ENCODE results near the gene ELAPOR1. TPM values are rescaled to one million over a fixed set of nuclear protein-coding genes. Genes with fewer than 3 reads are reported as not detected.

The ELAPOR1 gene
- total RNA-seq, 6 donors from 2014 or later = 14.7 to 49.3 (median 24.4) TPM

GRCh38 chr1:109078317-109078716, 35.6 kb upstream of the ELAPOR1 start:
- ATAC-seq (ENCODE audit: low FRiP score in 2 of 2) = no peak
- TF ChIP-seq POLR2AphosphoS5 (IDR thresholded peaks at IDR 0.05) = no peak
- Histone ChIP-seq H3K9me3 (no peaks in the 10 kb centered on the region), H3K4me1 (peaks cover 11 to 20% (median 14%) of the 10 kb centered on the region in 4 donors), H3K27ac (no peak overlapping the region), H3K36me3 (peaks cover 0 to 6% (median 5%) of the 10 kb centered on the region in 4 donors), H3K4me3 (no peak overlapping the region), H3K27me3 (no peaks in the 10 kb centered on the region)
- no peak for DNase-seq
- WGBS, 2 donors = 75% methylated on average over 1 of the region's 1 CpG; no CpG with 5 or more reads in 1 of the 2 donors

- Histone ChIP-seq H3K9me3 (no peaks in the 10 kb centered on the region), H3K4me1 (peaks cover 11 to 20% (median 14%) of the 10 kb centered on the region in 4 donors), H3K36me3 (no peaks in the 10 kb centered on the region), H3K27me3 (no peaks in the 10 kb centered on the region), H3K4me3 (no peak overlapping the region), H3K27ac (peak overlapping the region in 2 of 4 donors; percentile 75 to 80)
- 97 to 98% methylated on average over 2 of the region's 2 CpGs for WGBS, 2 donors
- ATAC-seq (ENCODE audit: low FRiP score in 2 of 2) = no peak
- no peak for DNase-seq
- TF ChIP-seq EP300 (IDR thresholded peaks at IDR 0.05) (no peak), POLR2A (IDR thresholded peaks at IDR 0.05) (no peak), CTCF (IDR thresholded peaks at IDR 0.05) (no peak), POLR2AphosphoS5 (IDR thresholded peaks at IDR 0.05) (no peak)
These were observed 34.7 kb upstream of the ELAPOR1 start for GRCh38 chr1:109079240-109079622.

GRCh38 chr1:109080441-109081082, 33.4 kb upstream of the ELAPOR1 start:
- Histone ChIP-seq H3K27ac (peak overlapping the region; percentile 45 to 80 (median 74)), H3K4me3 (no peak overlapping the region), H3K36me3 (no peaks in the 10 kb centered on the region), H3K9me3 (no peaks in the 10 kb centered on the region), H3K4me1 (peaks cover 4 to 8% (median 6%) of the 10 kb centered on the region in 4 donors), H3K27me3 (no peaks in the 10 kb centered on the region)
- ATAC-seq (ENCODE audit: low FRiP score in 2 of 2) (no peak), DNase-seq (no peak)
- WGBS, 2 donors = 71 to 76% methylated on average over 5 of the region's 5 CpGs
- no peak for TF ChIP-seq POLR2A (IDR thresholded peaks at IDR 0.05)
- TF ChIP-seq POLR2AphosphoS5 (IDR thresholded peaks at IDR 0.05) = no peak

GRCh38 chr1:109083501-109083900, 30.4 kb upstream of the ELAPOR1 start:
- Histone ChIP-seq H3K36me3 (no peaks in the 10 kb centered on the region), H3K9me3 (no peaks in the 10 kb centered on the region), H3K4me3 (no peak overlapping the region), H3K4me1 (peaks cover 0 to 5% (median 0%) of the 10 kb centered on the region in 4 donors), H3K27ac (no peak overlapping the region), H3K27me3 (no peaks in the 10 kb centered on the region)
- DNase-seq (no peak), ATAC-seq (ENCODE audit: low FRiP score in 2 of 2) (no peak)
- 90 to 98% methylated on average over 3 of the region's 3 CpGs for WGBS, 2 donors
- TF ChIP-seq POLR2A (IDR thresholded peaks at IDR 0.05) (no peak), EP300 (IDR thresholded peaks at IDR 0.05) (no peak), CTCF (IDR thresholded peaks at IDR 0.05) (no peak), POLR2AphosphoS5 (IDR thresholded peaks at IDR 0.05) (no peak)

GRCh38 chr1:109083923-109084322, 30.0 kb upstream of the ELAPOR1 start:
- Histone ChIP-seq H3K27me3 (no peaks in the 10 kb centered on the region), H3K27ac (no peak overlapping the region), H3K4me1 (peaks cover 0 to 5% (median 0%) of the 10 kb centered on the region in 4 donors), H3K4me3 (no peak overlapping the region), H3K9me3 (no peaks in the 10 kb centered on the region), H3K36me3 (no peaks in the 10 kb centered on the region)
- ATAC-seq (ENCODE audit: low FRiP score in 2 of 2) (no peak), DNase-seq (no peak)
- TF ChIP-seq CTCF (IDR thresholded peaks at IDR 0.05) (no peak), POLR2AphosphoS5 (IDR thresholded peaks at IDR 0.05) (no peak), POLR2A (IDR thresholded peaks at IDR 0.05) (no peak), EP300 (IDR thresholded peaks at IDR 0.05) (no peak)
- 59 to 62% methylated on average over 1 of the region's 1 CpG for WGBS, 2 donors
